ENCODE data around the gene TMEM164.

The TMEM164 gene

DNA sequence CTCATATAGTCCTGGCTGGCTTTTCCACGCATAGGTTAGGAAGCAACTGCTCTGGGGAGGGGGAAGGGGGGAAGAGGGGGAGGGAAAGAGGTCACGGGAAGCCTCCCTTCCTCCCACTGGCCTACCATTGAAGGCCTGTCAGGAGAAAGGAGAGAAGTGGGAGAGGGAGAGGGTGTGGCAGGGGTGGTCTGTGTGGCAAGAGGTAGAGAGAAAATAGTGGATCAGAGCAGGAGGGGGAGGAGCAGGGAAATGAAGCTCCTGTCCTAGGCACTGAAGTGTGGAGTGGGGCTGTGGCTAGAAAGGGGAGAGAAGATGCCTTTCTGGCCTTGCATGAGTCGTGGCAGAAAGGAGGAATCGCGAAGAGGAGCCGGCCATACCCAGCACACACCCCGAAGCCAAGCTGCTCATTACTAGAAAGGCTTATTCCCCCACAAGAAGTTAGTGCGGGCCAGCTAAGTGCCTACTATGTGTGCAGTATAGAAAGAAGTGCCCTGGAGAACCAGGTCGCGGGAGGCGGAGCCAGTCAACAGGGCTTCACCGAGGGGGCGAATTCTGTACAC is 1.1 kb upstream of the TMEM164 start:
- DNase-seq (ENCODE audit: low read depth, low spot score), result no peak
- peak overlapping the region; percentile 61 for H3K4me3 ChIP-seq (ENCODE audit: low read length)

GRCh38 chrX:110003167-110004156 is 548 bp downstream of the TMEM164 start:
- no peak for DNase-seq (ENCODE audit: low read depth, low spot score)
- H3K4me3 ChIP-seq (ENCODE audit: low read length), result peak overlapping the region; percentile 61

- DNase-seq (ENCODE audit: low read depth, low spot score), result no peak
- no peak overlapping the region for H3K4me3 ChIP-seq (ENCODE audit: low read length)
These were observed 1.3 kb downstream of the TMEM164 start for GRCh38 chrX:110004215-110004614.

DNA sequence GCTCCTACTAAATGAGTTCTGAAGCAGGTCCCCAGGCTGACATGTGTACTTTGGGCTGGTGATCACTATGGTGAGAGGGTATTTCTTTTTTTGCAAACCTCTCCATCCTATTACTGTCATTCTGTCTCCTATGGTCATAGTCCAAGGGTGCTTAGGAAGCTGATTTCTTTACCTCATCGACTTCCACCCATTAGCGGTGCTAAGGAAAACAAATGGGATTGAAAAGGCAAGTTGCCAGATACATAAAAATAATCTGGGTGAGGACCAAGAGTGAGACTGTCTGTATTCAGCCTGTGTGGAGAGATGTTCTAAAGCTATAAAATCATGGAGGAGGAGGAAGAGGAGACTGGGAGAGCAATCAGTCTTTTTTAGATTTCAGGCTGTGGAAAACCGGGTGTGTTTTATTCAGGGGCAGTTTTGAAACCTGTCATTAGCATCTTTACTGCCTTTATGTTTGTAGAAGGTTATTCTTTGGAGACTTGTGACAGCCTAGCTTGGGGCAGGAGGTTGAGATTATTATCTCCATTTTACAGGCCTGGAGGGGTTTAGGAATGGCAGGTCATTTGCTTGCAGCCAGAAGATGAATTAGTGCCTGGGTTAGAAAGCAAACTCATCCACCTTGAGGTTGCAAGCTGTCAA is 1.9 kb downstream of the TMEM164 start:
- no peak for DNase-seq (ENCODE audit: low read depth, low spot score)
- no peak overlapping the region for H3K4me3 ChIP-seq (ENCODE audit: low read length)

- no peak for DNase-seq (ENCODE audit: low read depth, low spot score)
- H3K4me3 ChIP-seq (ENCODE audit: low read length), result no peak overlapping the region
These were observed 3.2 kb downstream of the TMEM164 start for GRCh38 chrX:110006161-110006560.

DNA sequence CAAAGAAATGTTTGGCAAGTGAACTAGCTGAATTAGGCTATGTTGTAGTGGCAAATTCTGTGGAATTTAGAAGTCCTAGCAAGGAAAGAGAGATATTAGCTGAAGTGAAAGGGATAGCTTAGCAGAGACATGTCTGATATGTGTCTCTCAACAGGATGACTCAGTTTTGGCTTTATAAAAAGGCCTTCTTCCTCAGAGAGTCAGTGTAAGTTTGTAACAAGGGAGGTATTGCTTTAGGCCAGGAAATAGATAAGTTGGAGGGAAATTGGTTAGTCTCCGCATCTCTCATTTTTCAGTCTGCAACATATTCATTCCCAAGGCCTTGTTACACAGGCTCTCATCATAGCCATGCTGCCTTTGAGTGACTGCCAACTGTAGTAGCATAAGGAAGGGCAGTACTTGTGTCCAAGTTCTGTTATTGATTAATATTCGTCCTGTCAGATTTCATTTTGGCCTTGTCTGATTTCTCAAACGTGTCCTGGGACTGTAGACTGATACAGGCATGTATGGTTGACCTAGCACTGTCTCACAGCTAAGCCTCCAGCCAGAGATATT is 4.0 kb downstream of the TMEM164 start:
- H3K4me3 ChIP-seq (ENCODE audit: low read length), result no peak overlapping the region
- no peak for DNase-seq (ENCODE audit: low read depth, low spot score)

DNA sequence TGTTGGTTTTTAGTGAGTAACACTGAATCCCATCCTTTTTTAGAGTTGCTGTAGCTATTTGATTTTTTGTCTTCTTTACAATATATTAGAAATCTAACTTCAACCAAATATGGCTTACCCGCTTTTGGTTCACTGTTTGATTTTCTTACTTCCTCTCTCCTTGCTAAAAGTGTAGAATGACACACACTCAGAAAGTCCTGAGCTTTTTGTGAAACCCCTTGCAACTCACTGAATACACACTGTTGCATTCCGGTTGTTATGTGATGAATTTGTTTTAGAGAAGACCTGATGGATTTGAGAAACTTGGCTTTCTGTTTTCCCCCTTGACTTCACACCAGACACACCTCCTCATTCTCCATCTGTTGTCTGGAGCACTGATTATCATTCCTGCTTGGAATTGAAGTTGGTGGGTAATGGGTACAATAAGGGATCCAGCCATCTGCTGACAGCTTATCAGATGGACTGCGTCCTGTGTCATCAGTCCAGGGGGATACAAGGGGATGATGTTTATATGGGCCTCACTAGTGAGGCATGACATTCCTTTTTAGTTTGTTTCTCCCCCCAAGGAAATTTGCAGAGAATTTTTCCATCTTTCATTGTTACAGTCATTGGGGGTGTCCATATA is 5.2 kb downstream of the TMEM164 start:
- no peak overlapping the region for H3K4me3 ChIP-seq (ENCODE audit: low read length)
- no peak for DNase-seq (ENCODE audit: low read depth, low spot score)

GRCh38 chrX:110012818-110013485 is 10.0 kb downstream of the TMEM164 start:
- no peak for DNase-seq (ENCODE audit: low read depth, low spot score)
- no peak overlapping the region for H3K4me3 ChIP-seq (ENCODE audit: low read length)

DNA sequence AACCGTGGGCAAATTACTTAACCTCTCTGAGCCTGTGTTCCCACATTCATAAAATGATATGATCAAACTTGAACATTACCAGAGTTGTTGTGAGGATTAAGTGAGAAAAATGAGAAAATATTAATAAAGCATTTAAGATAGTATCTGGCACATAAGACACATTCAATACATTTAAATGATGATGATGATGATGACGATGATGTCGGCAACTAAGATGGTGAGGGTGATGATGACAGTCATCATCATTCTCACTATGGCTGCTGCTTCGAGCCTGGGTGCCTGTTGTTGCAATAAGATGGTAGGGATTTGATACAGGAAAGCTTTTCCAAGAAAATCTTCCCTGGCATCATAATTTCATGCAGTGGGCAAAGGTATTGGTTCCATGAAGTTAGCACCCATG is 11.1 kb downstream of the TMEM164 start:
- DNase-seq (ENCODE audit: low read depth, low spot score), result no peak
- H3K4me3 ChIP-seq (ENCODE audit: low read length), result no peak overlapping the region

DNA sequence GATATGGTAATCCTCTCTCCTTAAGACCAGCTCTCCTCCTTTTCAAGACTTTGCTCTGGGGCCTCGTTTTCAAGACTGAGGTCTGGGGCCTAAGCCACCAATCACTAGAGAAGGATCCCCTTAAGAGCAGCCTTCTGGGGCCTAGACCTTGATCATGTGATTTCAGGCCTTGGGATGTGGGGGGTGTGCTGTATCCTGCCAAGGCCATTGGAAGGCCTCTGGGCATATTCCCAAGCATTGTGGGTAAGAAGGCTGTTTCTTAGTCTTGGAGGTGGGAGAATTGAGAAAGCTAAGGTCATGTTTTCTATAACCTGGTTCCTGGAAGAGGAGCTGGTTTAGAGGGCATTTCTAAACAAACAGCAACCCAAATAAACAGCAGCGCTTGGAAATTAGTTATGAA is 12.1 kb downstream of the TMEM164 start:
- no peak overlapping the region for H3K4me3 ChIP-seq (ENCODE audit: low read length)
- DNase-seq (ENCODE audit: low read depth, low spot score), result no peak

GRCh38 chrX:110015915-110016314 is 13.0 kb downstream of the TMEM164 start:
- no peak overlapping the region for H3K4me3 ChIP-seq (ENCODE audit: low read length)

DNA sequence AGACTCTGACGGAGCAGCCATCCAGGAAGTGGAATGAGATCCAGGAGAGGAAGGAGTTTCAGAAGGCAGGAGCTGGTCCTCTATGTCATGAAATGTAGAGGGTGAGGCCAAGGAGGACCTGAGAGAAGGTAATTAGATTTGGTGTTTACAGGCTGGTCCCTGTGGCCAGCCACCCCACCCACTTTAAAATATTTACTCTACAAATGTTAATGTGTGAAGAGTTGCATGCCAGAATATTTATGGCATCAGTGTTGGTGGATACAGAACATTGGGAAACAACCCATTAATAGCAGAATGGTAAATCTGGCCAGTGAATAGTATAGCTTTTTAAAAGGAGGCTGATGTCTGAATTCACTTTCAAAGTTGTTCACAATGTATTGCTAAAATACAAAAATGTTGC is 17.6 kb downstream of the TMEM164 start:
- H3K4me3 ChIP-seq (ENCODE audit: low read length), result no peak overlapping the region
- no peak for DNase-seq (ENCODE audit: low read depth, low spot score)

More at GRCh38 chrX:110015915-110016314, 13.0 kb downstream of the TMEM164 start:
- no peak for DNase-seq (ENCODE audit: low read depth, low spot score)

GRCh38 chrX:110021258-110022022 is 18.5 kb downstream of the TMEM164 start:
- no peak overlapping the region for H3K4me3 ChIP-seq (ENCODE audit: low read length)
- DNase-seq (ENCODE audit: low read depth, low spot score), result no peak

GRCh38 chrX:110022599-110023448 is 19.9 kb downstream of the TMEM164 start:
- H3K4me3 ChIP-seq (ENCODE audit: low read length), result no peak overlapping the region
- DNase-seq (ENCODE audit: low read depth, low spot score), result peak; percentile 46

GRCh38 chrX:110025395-110025794 is 22.5 kb downstream of the TMEM164 start:
- no peak overlapping the region for H3K4me3 ChIP-seq (ENCODE audit: low read length)
- DNase-seq (ENCODE audit: low read depth, low spot score), result no peak

GRCh38 chrX:110026099-110026844 is 23.4 kb downstream of the TMEM164 start:
- DNase-seq (ENCODE audit: low read depth, low spot score), result no peak

More at GRCh38 chrX:110026099-110026844, 23.4 kb downstream of the TMEM164 start:
- no peak overlapping the region for H3K4me3 ChIP-seq (ENCODE audit: low read length)

Measured in Jurkat, Clone E6-1 (cell line).